H1 (cell line): ENCODE results near the gene LMNA.

ENCODE experiments used
- ATF3 ChIP-seq: IDR thresholded peaks from 2 replicates; pipeline ENCODE4 v1.6.1; 2011; ENCODE audit warnings: low read depth, mild to moderate bottlenecking, low read length; ENCODE audit not compliant: insufficient read depth
- CTCF ChIP-seq, 3 experiments: IDR thresholded peaks; 1 replicate in 2 of 3; 2 replicates in 1 of 3; pipeline versions ENCODE4 v1.5.1 to v1.6.1; 2011; ENCODE audit warnings: low read length in 3 of 3, mild to moderate bottlenecking in 3 of 3, inconsistent platforms in 2 of 3, low read depth in 1 of 3, moderate library complexity in 1 of 3; ENCODE audit not compliant: insufficient read depth in 1 of 3; ENCODE audit errors: control extremely low read depth in 1 of 3
- E2F6 ChIP-seq: IDR thresholded peaks from 2 replicates; pipeline ENCODE4 v1.6.1; 2012; ENCODE audit warnings: inconsistent platforms
- MAX ChIP-seq: IDR thresholded peaks from 2 replicates; pipeline ENCODE4 v1.6.1; 2012; ENCODE audit warnings: inconsistent platforms
- POLR2A ChIP-seq, 2 experiments: IDR thresholded peaks; 1 replicate in 1 of 2; 2 replicates in 1 of 2; pipeline ENCODE4 v1.6.1; 2011; ENCODE audit warnings: low read depth in 2 of 2, low read length in 2 of 2, mild to moderate bottlenecking in 2 of 2; ENCODE audit errors: control extremely low read depth in 1 of 2
- RAD21 ChIP-seq, 2 experiments: IDR thresholded peaks in 1 of 2; conservative IDR thresholded peaks in 1 of 2; 2 replicates each; pipeline ENCODE4 v1.6.1; 2011; ENCODE audit warnings: low read depth in 2 of 2, low read length in 2 of 2, improper control_type of control experiment in 1 of 2, inconsistent platforms in 1 of 2, mild to moderate bottlenecking in 1 of 2, moderate library complexity in 1 of 2
- SIN3A ChIP-seq, 2 experiments: IDR thresholded peaks in 1 of 2; conservative IDR thresholded peaks in 1 of 2; 2 replicates each; pipeline ENCODE4 v1.6.1; 2011 to 2012; ENCODE audit warnings: low read length in 2 of 2, improper control_type of control experiment in 1 of 2, low read depth in 1 of 2, mild to moderate bottlenecking in 1 of 2
- SP1 ChIP-seq: IDR thresholded peaks from 2 replicates; pipeline ENCODE4 v1.6.1; 2011; ENCODE audit warnings: low read depth, low read length
- TAF1 ChIP-seq: IDR thresholded peaks from 2 replicates; pipeline ENCODE4 v1.6.1; 2011; ENCODE audit warnings: mild to moderate bottlenecking, low read depth, low read length
- ZNF274 ChIP-seq: IDR thresholded peaks from 2 replicates; pipeline ENCODE4 v1.7.0; 2012; ENCODE audit warnings: low read length, borderline replicate concordance; ENCODE audit errors: extremely low read depth

GRCh38 chr1:156167536-156167935 lies 53.0 kb downstream of the LMNA start:
- TF ChIP-seq SIN3A (conservative IDR thresholded peaks at IDR 0.05 in 1 of 2, IDR thresholded peaks at IDR 0.05 in 1 of 2; ENCODE audit: low read depth in 1 of 2, low read length in 2 of 2) (no peak), SP1 (no peak), ZNF274 (no peak), RAD21 (IDR thresholded peaks at IDR 0.05 in 1 of 2, conservative IDR thresholded peaks at IDR 0.05 in 1 of 2; ENCODE audit: low read depth in 2 of 2, low read length in 2 of 2) (no peak), CTCF (IDR thresholded peaks at IDR 0.05; ENCODE audit: control extremely low read depth in 1 of 3, insufficient read depth in 1 of 3, low read depth in 1 of 3, low read length in 3 of 3) (no peak), POLR2A (IDR thresholded peaks at IDR 0.05; ENCODE audit: control extremely low read depth in 1 of 2, low read depth in 2 of 2, low read length in 2 of 2) (no peak), ATF3 (no peak), TAF1 (no peak), E2F6 (no peak), MAX (no peak)
